GM12892 (cell line): ENCODE data around the gene NUDT14.

Experiments used
- POLR2A ChIP-seq: IDR thresholded peaks from 2 replicates; pipeline ENCODE4 v1.6.1; 2011; ENCODE audit warnings: low read depth, low read length, control low read depth
- POLR2AphosphoS5 ChIP-seq: IDR thresholded peaks from 2 replicates; pipeline ENCODE4 v1.6.1; 2011; ENCODE audit warnings: low read depth, low read length, control low read depth
- TAF1 ChIP-seq: IDR thresholded peaks from 2 replicates; pipeline ENCODE4 v1.6.1; 2011; ENCODE audit warnings: low read depth, mild to moderate bottlenecking, control low read depth, low read length, borderline replicate concordance

- no peak for TF ChIP-seq TAF1
- TF ChIP-seq POLR2AphosphoS5, result no peak
- TF ChIP-seq POLR2A, result no peak
These were observed 30.6 kb upstream of the NUDT14 start for GRCh38 chr14:105211758-105212089.
